ENCODE measurements around the gene MANBA.

- no peak for TF ChIP-seq POLR2A (IDR thresholded peaks at IDR 0.05; ENCODE audit: low read length)
- TF ChIP-seq GATA1 (IDR thresholded peaks at IDR 0.05; ENCODE audit: low read depth, low read length): no peak
Measured at GRCh38 chr4:102610476-102610875, 150.3 kb downstream of the MANBA start.
